Hypothalamus (tissue), 51 donors: ENCODE measurements around the gene NCAN.
"Not testable (repeated sequence)": the region's sequence is repeated elsewhere in the genome, so short reads cannot be mapped to it uniquely, and the experiment has no call there.

Experiments used
- DNase-seq, 51 donors: peaks; one replicate each; lab custom pipeline; 2025; lab: John Stamatoyannopoulos, UW

NCAN gene

GRCh38 chr19:19192910-19193423, 18.8 kb upstream of the NCAN start:
- no peak for DNase-seq

GRCh38 chr19:19193926-19194325, 17.8 kb upstream of the NCAN start:
- DNase-seq: no peak

GRCh38 chr19:19201697-19202630, 9.8 kb upstream of the NCAN start:
- DNase-seq: no peak

GRCh38 chr19:19202707-19203011, 9.1 kb upstream of the NCAN start:
- peak in 1 of 51 donors; percentile 36 for DNase-seq

- DNase-seq: peak; percentile 23 to 91 (median 83)
Observed at GRCh38 chr19:19203012-19203856, 8.5 kb upstream of the NCAN start, which contains the start of gene NR2C2AP. NR2C2AP (minus strand) TSS chr19:19203414; CDS start chr19:19203060, 354 bp downstream.

- no peak for DNase-seq
Observed at GRCh38 chr19:19204181-19204580, 7.6 kb upstream of the NCAN start.

- DNase-seq: peak in 40 of 51 donors; percentile 7 to 87 (median 52)
Observed at GRCh38 chr19:19205416-19206410, 6.0 kb upstream of the NCAN start.

- no peak for DNase-seq
Observed at GRCh38 chr19:19206938-19207337, 4.8 kb upstream of the NCAN start.

GRCh38 chr19:19207637-19208572, 3.9 kb upstream of the NCAN start:
- DNase-seq: peak in 37 of 51 donors; percentile 14 to 84 (median 62)

- DNase-seq: no peak
Observed at GRCh38 chr19:19209372-19209771, 2.4 kb upstream of the NCAN start.

GRCh38 chr19:19212916-19213315, 1.2 kb downstream of the NCAN start:
- DNase-seq: no peak

- DNase-seq: peak in 7 of 51 donors; percentile 5 to 74 (median 13)
Observed at GRCh38 chr19:19213426-19214158, 1.8 kb downstream of the NCAN start.

GRCh38 chr19:19214159-19214490, 2.4 kb downstream of the NCAN start:
- peak in 2 of 51 donors; percentile 14 to 74 for DNase-seq

- DNase-seq: peak in 3 of 51 donors; percentile 3 to 17 (median 16)
Observed at GRCh38 chr19:19214892-19215291, 3.1 kb downstream of the NCAN start.

- DNase-seq: no peak
Observed at GRCh38 chr19:19215792-19216191, 4.0 kb downstream of the NCAN start.

- DNase-seq: no peak
Observed at GRCh38 chr19:19217099-19217498, 5.3 kb downstream of the NCAN start.

- no peak for DNase-seq
Observed at GRCh38 chr19:19218911-19219310, 7.2 kb downstream of the NCAN start.

GRCh38 chr19:19221000-19221399, 9.2 kb downstream of the NCAN start:
- DNase-seq: not testable (repeated sequence)
